ENCODE results near the gene NAV2. TPM values are rescaled to one million over a fixed set of nuclear protein-coding genes. Genes with fewer than 3 reads are reported as not detected.

The NAV2 gene
- total RNA-seq, 1 experiment from 2014 or later = 2.1 TPM

GRCh38 chr11:19844806-19845205 is 132.2 kb downstream of the NAV2 start:
- no peak for ATAC-seq
- no peaks in the 10 kb centered on the region for H3K9me3 ChIP-seq (ENCODE audit: control insufficient read depth in 1 of 2, insufficient read depth in 1 of 2, low read depth in 1 of 2, low read length in 2 of 2)
- no peaks in the 10 kb centered on the region for H4K20me1 ChIP-seq (ENCODE audit: insufficient read depth)
- no peaks in the 10 kb centered on the region for H3K36me3 ChIP-seq (ENCODE audit: control insufficient read depth in 1 of 2, insufficient read depth in 2 of 2, low read length in 2 of 2)
- H2AFZ ChIP-seq (ENCODE audit: low read depth, low read length, poor library complexity, severe bottlenecking) = no peak overlapping the region
- ChIA-PET CTCF (no interaction called here), POLR2A (no interaction called here), RAD21 (ENCODE audit: low non-redundant PET in 1 of 2, low total read pairs in 2 of 2, uncharacterized antibody in 2 of 2, unreplicated experiment in 2 of 2) (no interaction called here)
- H3K4me1 ChIP-seq (ENCODE audit: control insufficient read depth in 1 of 2, insufficient read depth in 2 of 2, low read length in 2 of 2) = no peaks in the 10 kb centered on the region
- H3K4me3 ChIP-seq (replicated peaks in 1 of 2; ENCODE audit: low read depth in 1 of 2, low read length in 2 of 2) = no peak overlapping the region
- no peaks in the 10 kb centered on the region for H3K27me3 ChIP-seq (ENCODE audit: insufficient read depth, low read length)
- H3K9ac ChIP-seq (ENCODE audit: low read length) = no peak overlapping the region
- BruUV-seq (replicated peaks) = no TSS peak
- no peaks in the 10 kb centered on the region for H3K9me2 ChIP-seq (ENCODE audit: insufficient read depth)
- no peak for DNase-seq (ENCODE audit: low read depth, low spot score)
- intact Hi-C loops (cut with micrococcal nuclease) = no loop called here
- H3K79me2 ChIP-seq (ENCODE audit: insufficient read depth, low read length) = no peaks in the 10 kb centered on the region
- no peak overlapping the region for H3K27ac ChIP-seq (ENCODE audit: low read depth, low read length)
- no peak overlapping the region for H3K4me2 ChIP-seq (ENCODE audit: low read length)
- no peak for TF ChIP-seq YY1 (IDR thresholded peaks at IDR 0.05; ENCODE audit: extremely low read depth, insufficient replicate concordance, low read depth, low read length)
- no peak for TF ChIP-seq ZNF274 (IDR thresholded peaks at IDR 0.05; ENCODE audit: low read depth, low read length)
- no peak for TF ChIP-seq EGR1 (IDR thresholded peaks at IDR 0.05; ENCODE audit: low read depth)
- no peak for TF ChIP-seq REST (IDR thresholded peaks at IDR 0.05; ENCODE audit: low read depth)
- TF ChIP-seq CTCF (IDR thresholded peaks at IDR 0.05 in 2 of 3, conservative IDR thresholded peaks at IDR 0.05 in 1 of 3; ENCODE audit: borderline replicate concordance in 1 of 3, insufficient read depth in 1 of 3, low read depth in 2 of 3, low read length in 2 of 3) = no peak

Measured in HCT116 (cell line).